Ovary (tissue), 3 donors: ENCODE measurements around the gene BNC2.

Source experiments
- EP300 ChIP-seq: sonication (generic); formaldehyde crosslinking; IDR thresholded peaks from one replicate; pipeline ENCODE4 v1.6.1; 2017; ENCODE audit warnings: antibody characterized with exemption
- TF ChIP-seq, protein P1 (sequence below), 3 donors: fragments of 450-650 bp in 2 of 3; fragments of 200-600 bp in 1 of 3; IDR thresholded peaks; one replicate each; pipeline versions ENCODE4 v1.5.1 to v1.8.0; 2016 to 2022; ENCODE audit warnings: antibody characterized with exemption in 3 of 3, mild to moderate bottlenecking in 1 of 3
- donor health status: DM: no; HTN: no; CAD: no.

DNA sequence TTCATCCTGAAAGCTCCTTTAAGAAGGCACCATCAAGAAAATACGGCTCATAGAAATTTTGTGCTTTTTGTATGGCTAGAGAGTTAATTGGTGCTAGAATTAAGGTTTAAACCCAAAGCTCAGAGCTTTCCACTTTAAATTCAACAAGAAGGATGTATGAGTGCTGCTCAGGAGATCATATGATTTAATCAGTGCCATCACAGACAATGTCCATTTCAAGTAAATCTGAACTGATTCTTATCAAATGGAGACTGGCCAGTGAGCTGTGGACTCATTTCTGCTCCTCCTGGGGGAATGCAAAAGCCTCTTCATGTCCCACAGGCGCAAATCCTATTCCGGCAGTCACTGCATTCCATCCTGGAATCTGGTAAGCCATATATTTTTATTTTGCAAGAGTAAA lies 327.2 kb downstream of the BNC2 start:
- TF ChIP-seq, protein P1, sequence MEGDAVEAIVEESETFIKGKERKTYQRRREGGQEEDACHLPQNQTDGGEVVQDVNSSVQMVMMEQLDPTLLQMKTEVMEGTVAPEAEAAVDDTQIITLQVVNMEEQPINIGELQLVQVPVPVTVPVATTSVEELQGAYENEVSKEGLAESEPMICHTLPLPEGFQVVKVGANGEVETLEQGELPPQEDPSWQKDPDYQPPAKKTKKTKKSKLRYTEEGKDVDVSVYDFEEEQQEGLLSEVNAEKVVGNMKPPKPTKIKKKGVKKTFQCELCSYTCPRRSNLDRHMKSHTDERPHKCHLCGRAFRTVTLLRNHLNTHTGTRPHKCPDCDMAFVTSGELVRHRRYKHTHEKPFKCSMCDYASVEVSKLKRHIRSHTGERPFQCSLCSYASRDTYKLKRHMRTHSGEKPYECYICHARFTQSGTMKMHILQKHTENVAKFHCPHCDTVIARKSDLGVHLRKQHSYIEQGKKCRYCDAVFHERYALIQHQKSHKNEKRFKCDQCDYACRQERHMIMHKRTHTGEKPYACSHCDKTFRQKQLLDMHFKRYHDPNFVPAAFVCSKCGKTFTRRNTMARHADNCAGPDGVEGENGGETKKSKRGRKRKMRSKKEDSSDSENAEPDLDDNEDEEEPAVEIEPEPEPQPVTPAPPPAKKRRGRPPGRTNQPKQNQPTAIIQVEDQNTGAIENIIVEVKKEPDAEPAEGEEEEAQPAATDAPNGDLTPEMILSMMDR (IDR thresholded peaks at IDR 0.05): no peak
- TF ChIP-seq EP300: no peak
